ENCODE results near the gene INCA1.

DNA sequence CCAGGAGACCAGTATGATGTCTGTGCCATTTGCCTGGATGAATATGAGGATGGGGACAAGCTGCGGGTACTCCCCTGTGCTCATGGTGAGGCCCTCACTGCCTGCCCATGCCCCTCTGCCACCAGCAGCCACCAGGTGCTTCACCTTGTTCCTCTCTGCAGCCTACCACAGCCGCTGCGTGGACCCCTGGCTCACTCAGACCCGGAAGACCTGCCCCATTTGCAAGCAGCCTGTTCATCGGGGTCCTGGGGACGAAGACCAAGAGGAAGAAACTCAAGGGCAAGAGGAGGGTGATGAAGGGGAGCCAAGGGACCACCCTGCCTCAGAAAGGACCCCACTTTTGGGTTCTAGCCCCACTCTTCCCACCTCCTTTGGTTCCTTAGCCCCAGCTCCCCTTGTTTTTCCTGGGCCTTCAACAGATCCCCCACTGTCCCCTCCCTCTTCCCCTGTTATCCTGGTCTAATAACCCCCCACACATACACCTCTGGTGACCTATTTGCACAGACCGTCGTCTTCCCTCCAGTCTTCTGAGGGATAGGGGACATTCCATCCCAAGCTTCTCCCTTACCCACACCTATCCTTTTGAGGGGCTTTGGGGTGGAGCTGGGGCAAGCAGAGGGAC lies 52.7 kb downstream of the INCA1 start:
- TF ChIP-seq, protein P1, sequence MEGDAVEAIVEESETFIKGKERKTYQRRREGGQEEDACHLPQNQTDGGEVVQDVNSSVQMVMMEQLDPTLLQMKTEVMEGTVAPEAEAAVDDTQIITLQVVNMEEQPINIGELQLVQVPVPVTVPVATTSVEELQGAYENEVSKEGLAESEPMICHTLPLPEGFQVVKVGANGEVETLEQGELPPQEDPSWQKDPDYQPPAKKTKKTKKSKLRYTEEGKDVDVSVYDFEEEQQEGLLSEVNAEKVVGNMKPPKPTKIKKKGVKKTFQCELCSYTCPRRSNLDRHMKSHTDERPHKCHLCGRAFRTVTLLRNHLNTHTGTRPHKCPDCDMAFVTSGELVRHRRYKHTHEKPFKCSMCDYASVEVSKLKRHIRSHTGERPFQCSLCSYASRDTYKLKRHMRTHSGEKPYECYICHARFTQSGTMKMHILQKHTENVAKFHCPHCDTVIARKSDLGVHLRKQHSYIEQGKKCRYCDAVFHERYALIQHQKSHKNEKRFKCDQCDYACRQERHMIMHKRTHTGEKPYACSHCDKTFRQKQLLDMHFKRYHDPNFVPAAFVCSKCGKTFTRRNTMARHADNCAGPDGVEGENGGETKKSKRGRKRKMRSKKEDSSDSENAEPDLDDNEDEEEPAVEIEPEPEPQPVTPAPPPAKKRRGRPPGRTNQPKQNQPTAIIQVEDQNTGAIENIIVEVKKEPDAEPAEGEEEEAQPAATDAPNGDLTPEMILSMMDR (IDR thresholded peaks at IDR 0.05; ENCODE audit: low read depth, low read length, poor library complexity, severe bottlenecking): no peak
- TF ChIP-seq EZH2phosphoT487 (IDR thresholded peaks at IDR 0.05; ENCODE audit: borderline replicate concordance, low read length): no peak
